LNCaP clone FGC (cell line): Measurements from ENCODE around the gene DCAF10.
"Not testable (repeated sequence)": the region's sequence is repeated elsewhere in the genome, so short reads cannot be mapped to it uniquely, and the experiment has no call there.

Experiments
- DNase-seq: peaks from one replicate; pipeline ENCODE4 v3.0.0-alpha.2; 2011; ENCODE audit warnings: low read depth
- H3K4me3 ChIP-seq: 2 replicates; pipeline ENCODE4 v1.5.1; 2011; ENCODE audit warnings: mild to moderate bottlenecking, low read depth, low read length, control low read depth
- TF ChIP-seq, protein P1 (sequence below): IDR thresholded peaks from 2 replicates; pipeline ENCODE4 v1.5.1; 2012; ENCODE audit warnings: mild to moderate bottlenecking; ENCODE audit not compliant: control insufficient read depth, insufficient read depth; ENCODE audit errors: extremely low read depth

Gene DCAF10

DNA sequence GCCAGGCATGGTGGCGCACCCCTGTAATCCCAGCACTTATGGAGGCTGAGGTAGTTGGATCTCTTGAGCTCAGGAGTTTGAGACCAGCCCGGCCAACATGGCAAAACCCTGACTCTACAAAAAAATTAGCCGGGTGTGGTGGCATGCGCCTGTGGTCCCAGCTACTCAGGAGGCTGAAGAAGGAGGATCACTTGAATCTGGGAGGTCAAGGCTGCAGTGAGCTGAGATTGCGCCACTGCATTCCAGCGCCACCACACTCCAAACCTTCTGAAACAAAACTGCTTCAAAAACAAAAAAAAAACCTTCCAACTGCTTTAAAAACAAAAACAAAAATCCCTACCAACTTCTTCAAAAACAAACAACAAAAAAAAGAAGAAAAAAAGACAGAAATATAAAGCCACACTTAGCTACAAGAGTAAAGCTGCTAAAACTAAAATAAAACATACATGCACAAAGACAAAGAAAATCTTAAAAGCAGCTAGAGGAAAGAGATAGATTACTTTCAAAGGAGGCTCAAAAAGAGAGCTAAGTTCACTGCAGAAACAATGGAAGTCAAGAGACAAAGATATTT, 11.4 kb downstream of the DCAF10 start:
- no peak for DNase-seq
- TF ChIP-seq, protein P1, sequence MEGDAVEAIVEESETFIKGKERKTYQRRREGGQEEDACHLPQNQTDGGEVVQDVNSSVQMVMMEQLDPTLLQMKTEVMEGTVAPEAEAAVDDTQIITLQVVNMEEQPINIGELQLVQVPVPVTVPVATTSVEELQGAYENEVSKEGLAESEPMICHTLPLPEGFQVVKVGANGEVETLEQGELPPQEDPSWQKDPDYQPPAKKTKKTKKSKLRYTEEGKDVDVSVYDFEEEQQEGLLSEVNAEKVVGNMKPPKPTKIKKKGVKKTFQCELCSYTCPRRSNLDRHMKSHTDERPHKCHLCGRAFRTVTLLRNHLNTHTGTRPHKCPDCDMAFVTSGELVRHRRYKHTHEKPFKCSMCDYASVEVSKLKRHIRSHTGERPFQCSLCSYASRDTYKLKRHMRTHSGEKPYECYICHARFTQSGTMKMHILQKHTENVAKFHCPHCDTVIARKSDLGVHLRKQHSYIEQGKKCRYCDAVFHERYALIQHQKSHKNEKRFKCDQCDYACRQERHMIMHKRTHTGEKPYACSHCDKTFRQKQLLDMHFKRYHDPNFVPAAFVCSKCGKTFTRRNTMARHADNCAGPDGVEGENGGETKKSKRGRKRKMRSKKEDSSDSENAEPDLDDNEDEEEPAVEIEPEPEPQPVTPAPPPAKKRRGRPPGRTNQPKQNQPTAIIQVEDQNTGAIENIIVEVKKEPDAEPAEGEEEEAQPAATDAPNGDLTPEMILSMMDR, result no peak
- H3K4me3 ChIP-seq, result no peak overlapping the region

DNA sequence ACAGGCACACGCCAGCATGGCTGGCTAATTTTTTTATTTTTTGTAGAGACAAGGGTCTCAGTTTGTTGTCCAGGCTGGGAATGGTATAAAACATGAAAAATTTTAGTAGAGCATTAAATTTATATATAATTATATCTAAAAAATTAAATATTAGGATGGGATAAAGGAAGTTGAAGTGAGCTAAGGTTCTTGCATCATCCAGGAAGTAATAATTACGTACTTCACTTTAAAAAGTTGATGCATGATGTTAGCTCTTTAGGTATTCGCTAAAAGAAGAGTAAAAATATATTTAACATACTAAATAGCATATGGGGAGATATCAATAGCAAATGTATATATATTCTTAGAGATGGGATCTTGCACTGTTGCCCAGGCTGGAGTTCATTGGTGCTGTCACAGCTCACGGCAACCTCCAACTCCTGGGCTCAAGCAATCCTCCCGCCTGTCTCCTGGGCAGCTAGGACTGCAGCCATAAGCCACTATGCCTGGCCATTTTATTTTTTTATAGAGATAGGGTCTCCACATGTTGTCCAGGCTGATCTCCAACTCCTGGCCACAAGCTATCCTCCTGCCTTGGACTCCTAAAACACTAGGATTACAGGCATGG, 12.3 kb downstream of the DCAF10 start:
- H3K4me3 ChIP-seq, result no peak overlapping the region
- TF ChIP-seq, protein P1, result no peak
- no peak for DNase-seq

DNA sequence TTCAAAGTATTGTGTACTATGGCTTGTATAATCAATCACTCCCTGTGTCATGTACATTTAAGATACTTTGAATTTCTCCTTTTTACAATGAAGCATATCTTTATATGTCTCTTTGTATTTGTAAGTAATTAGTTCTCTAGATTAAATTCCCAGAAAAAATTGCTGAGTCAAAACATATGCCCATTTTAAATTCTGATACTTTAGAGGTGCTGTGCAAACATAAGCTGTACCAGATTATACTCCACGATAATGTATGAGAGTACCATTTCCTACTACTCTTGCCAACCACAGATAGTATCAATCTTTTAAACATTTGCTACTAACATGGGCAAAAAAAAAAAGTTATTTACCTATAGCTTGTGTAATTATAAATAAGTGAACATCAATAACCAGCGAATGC, 18.3 kb downstream of the DCAF10 start:
- no peak overlapping the region for H3K4me3 ChIP-seq
- peak; percentile 32 for DNase-seq
- TF ChIP-seq, protein P1, result no peak

DNA sequence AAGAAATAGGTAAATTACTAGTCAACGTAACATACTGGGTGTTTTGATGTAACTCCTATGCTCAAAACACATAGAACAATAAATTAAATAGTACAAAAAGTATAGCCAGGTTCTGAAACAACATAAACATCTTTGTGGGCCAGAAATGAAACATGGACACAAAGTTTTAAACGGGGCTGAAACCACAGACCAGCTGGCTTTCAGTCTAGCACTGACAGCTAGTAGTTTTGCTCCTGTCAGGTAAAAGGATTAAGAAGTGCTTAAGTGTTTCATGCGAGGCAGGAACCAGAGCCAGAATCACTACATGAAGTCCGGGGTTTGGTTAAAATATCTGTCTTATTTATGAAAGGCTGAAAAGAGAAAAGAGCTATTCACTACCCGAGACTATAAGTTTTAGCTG, 19.5 kb downstream of the DCAF10 start:
- no peak overlapping the region for H3K4me3 ChIP-seq
- TF ChIP-seq, protein P1, result no peak
- no peak for DNase-seq

DNA sequence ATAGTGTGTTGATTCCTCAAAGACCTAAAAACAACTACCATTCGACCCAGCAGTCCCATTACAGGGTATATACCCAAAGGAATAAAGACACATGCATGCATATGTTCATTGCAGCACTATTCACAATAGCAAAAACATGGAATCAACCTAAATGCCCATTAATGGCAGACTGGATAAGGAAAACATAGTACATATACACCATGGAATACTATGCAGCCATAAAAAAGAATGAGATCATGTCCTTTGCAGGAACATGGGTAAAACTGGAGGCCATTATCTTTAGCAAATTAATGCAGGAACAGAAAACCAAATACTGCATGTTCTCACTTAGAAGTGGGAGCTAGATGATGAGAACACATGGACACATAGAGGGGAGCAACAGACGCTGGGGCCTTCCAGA, 24.6 kb downstream of the DCAF10 start:
- not testable (repeated sequence) for DNase-seq

DNA sequence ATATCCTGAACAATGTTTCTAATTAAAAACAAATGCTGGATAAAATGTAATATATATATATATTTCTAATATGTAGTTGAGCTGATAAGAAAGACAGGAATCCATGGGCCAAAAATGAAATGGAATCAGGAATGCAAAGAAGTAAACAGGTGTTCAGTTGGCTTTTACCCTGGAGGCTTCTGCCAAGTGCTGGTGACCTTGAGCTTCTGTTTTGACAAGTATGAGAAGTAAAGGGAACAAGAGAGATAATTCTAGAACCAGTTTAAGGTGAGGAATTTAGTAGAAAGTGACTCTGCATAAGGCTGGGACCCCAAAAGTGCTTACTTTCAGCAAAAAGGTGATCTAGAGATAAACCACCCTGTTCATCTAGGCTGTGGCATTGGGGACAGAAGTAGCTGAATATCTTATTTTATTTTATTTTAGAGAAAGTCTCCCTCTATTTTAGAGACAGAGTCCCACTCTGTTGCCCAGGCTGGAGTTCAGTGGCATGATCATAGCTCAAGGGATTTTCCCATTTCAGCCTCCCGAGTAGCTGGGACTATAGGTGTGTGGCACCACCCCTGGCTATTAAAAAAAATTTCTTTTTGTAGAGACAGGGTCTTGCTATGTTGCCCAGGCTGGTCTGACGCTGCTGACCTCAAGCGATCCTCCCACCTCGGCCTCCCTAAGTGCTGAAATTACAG, 27.0 kb downstream of the DCAF10 start:
- DNase-seq, result no peak
- no peak overlapping the region for H3K4me3 ChIP-seq
- TF ChIP-seq, protein P1, result no peak

More for the DNA sequence above, 24.6 kb downstream of the DCAF10 start:
- not testable (repeated sequence) for H3K4me3 ChIP-seq

DNA sequence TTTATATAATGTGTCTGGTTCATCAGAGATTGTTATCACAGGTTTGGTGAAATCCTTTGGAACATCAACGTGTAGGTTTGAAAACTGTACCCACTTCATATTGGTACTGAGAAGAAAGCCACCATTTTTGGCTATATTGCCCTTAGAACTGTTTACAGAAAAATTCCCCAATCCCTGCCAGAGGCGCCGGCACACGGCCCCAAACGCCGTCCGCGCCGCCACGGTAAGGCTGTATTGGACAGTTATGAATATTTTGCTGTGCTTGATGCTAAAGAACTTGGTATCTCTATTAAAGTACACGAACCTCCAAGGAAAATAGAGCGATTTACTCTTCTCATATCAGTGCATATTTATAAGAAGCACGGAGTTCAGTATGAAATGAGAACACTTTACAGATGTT, 35.2 kb downstream of the DCAF10 start:
- TF ChIP-seq, protein P1, result no peak
- DNase-seq, result no peak
- no peak overlapping the region for H3K4me3 ChIP-seq
